SU-DHL-6 (cell line): ENCODE data around the gene DTNBP1.

Experiments
- EZH2phosphoT487 ChIP-seq: fragments of 200-600 bp; sonication (generic), shearing (Covaris generic); conservative IDR thresholded peaks from 2 replicates; pipeline ENCODE4 v1.6.1; 2018; ENCODE audit warnings: mild to moderate bottlenecking, antibody characterized with exemption, low read length, moderate library complexity, mixed read lengths
- TF ChIP-seq, protein P1 (sequence below): fragments of 200-600 bp; sonication (generic); IDR thresholded peaks from one replicate; pipeline ENCODE4 v1.5.1; 2017; ENCODE audit warnings: antibody characterized with exemption, mild to moderate bottlenecking, low read length, moderate library complexity; ENCODE audit not compliant: insufficient read depth, poor library complexity, severe bottlenecking

GRCh38 chr6:15658181-15658744 is 4.6 kb downstream of the DTNBP1 start:
- TF ChIP-seq, protein P1, sequence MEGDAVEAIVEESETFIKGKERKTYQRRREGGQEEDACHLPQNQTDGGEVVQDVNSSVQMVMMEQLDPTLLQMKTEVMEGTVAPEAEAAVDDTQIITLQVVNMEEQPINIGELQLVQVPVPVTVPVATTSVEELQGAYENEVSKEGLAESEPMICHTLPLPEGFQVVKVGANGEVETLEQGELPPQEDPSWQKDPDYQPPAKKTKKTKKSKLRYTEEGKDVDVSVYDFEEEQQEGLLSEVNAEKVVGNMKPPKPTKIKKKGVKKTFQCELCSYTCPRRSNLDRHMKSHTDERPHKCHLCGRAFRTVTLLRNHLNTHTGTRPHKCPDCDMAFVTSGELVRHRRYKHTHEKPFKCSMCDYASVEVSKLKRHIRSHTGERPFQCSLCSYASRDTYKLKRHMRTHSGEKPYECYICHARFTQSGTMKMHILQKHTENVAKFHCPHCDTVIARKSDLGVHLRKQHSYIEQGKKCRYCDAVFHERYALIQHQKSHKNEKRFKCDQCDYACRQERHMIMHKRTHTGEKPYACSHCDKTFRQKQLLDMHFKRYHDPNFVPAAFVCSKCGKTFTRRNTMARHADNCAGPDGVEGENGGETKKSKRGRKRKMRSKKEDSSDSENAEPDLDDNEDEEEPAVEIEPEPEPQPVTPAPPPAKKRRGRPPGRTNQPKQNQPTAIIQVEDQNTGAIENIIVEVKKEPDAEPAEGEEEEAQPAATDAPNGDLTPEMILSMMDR: no peak
- TF ChIP-seq EZH2phosphoT487: no peak
